Liver (tissue), 3 donors: Measurements from ENCODE around the gene CDC5L.

ENCODE experiments used
- ATF3 ChIP-seq: IDR thresholded peaks from 2 replicates; pipeline ENCODE4 v1.6.1; 2016; ENCODE audit warnings: antibody characterized with exemption
- FOXA1 ChIP-seq: IDR thresholded peaks from 2 replicates; pipeline ENCODE4 v1.6.1; 2016; ENCODE audit warnings: antibody characterized with exemption
- MAX ChIP-seq: IDR thresholded peaks from 2 replicates; pipeline ENCODE4 v1.6.1; 2016; ENCODE audit warnings: antibody characterized with exemption
- RAD21 ChIP-seq, 2 donors: IDR thresholded peaks; 2 replicates each; pipeline ENCODE4 v1.6.1; 2016; ENCODE audit warnings: antibody characterized with exemption in 2 of 2, mild to moderate bottlenecking in 2 of 2
- RXRA ChIP-seq, 2 donors: IDR thresholded peaks; 2 replicates each; pipeline ENCODE4 v1.6.1; 2017 to 2018; ENCODE audit warnings: antibody characterized with exemption in 2 of 2, mild to moderate bottlenecking in 1 of 2
- SP1 ChIP-seq: IDR thresholded peaks from 2 replicates; pipeline ENCODE4 v1.6.1; 2018; ENCODE audit warnings: antibody characterized with exemption, mild to moderate bottlenecking
- TF ChIP-seq, protein P1 (sequence below): fragments of 150-350 bp; IDR thresholded peaks from 2 replicates; pipeline ENCODE4 v1.5.1; 2017; ENCODE audit warnings: improper control_type of control experiment, low read depth, low read length; ENCODE audit not compliant: missing input control
- donor health status: healthy.
- donor health status: healthy.

- no peak for TF ChIP-seq ATF3
- no peak for TF ChIP-seq MAX
- no peak for TF ChIP-seq SP1
- no peak for TF ChIP-seq RXRA (IDR thresholded peaks at IDR 0.05)
- TF ChIP-seq FOXA1 = no peak
- TF ChIP-seq, protein P1, sequence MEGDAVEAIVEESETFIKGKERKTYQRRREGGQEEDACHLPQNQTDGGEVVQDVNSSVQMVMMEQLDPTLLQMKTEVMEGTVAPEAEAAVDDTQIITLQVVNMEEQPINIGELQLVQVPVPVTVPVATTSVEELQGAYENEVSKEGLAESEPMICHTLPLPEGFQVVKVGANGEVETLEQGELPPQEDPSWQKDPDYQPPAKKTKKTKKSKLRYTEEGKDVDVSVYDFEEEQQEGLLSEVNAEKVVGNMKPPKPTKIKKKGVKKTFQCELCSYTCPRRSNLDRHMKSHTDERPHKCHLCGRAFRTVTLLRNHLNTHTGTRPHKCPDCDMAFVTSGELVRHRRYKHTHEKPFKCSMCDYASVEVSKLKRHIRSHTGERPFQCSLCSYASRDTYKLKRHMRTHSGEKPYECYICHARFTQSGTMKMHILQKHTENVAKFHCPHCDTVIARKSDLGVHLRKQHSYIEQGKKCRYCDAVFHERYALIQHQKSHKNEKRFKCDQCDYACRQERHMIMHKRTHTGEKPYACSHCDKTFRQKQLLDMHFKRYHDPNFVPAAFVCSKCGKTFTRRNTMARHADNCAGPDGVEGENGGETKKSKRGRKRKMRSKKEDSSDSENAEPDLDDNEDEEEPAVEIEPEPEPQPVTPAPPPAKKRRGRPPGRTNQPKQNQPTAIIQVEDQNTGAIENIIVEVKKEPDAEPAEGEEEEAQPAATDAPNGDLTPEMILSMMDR = no peak
- TF ChIP-seq RAD21 (IDR thresholded peaks at IDR 0.05) = no peak
Measured at GRCh38 chr6:44423306-44423705, 35.8 kb downstream of the CDC5L start.
